Tibial nerve (tissue), 4 donors: Measurements from ENCODE around the gene ADAMTS9. TPM values are rescaled to one million over a fixed set of nuclear protein-coding genes. Genes with fewer than 3 reads are reported as not detected.

Experiments used
- DNase-seq, 2 donors: peaks; one replicate each; pipeline ENCODE4 v3.0.0-alpha.2; 2019; ENCODE audit warnings: low spot score in 2 of 2
- H3K27ac ChIP-seq, 4 donors: fragments of 200-600 bp; sonication (generic) in 3 of 4; one replicate each; pipeline ENCODE4 v1.5.1; 2017 to 2019; ENCODE audit warnings: mild to moderate bottlenecking in 1 of 4
- H3K27me3 ChIP-seq, 2 donors: fragments of 200-600 bp; sonication (generic) in 1 of 2; one replicate each; pipeline versions ENCODE4 v1.5.1 to v1.6.0; 2017 to 2019
- H3K36me3 ChIP-seq, 3 donors: fragments of 200-600 bp; sonication (generic); one replicate each; pipeline ENCODE4 v1.5.1; 2018 to 2019
- H3K4me1 ChIP-seq, 4 donors: fragments of 200-600 bp; sonication (generic) in 3 of 4; one replicate each; pipeline ENCODE4 v1.5.1; 2017 to 2019
- H3K4me3 ChIP-seq, 4 donors: fragments of 200-600 bp; sonication (generic) in 3 of 4; one replicate each; pipeline ENCODE4 v1.5.1; 2017 to 2019; ENCODE audit warnings: mild to moderate bottlenecking in 1 of 4, moderate library complexity in 1 of 4
- H3K9me3 ChIP-seq, 4 donors: fragments of 200-600 bp; sonication (generic) in 3 of 4; one replicate each; pipeline ENCODE4 v1.5.1; 2017 to 2019
- EP300 ChIP-seq, 2 donors: sonication (generic); formaldehyde crosslinking; IDR thresholded peaks; one replicate each; pipeline ENCODE4 v1.6.1; 2017; ENCODE audit warnings: antibody characterized with exemption in 2 of 2, mild to moderate bottlenecking in 1 of 2
- POLR2A ChIP-seq, 2 donors: fragments of 450-650 bp; IDR thresholded peaks; one replicate each; pipeline ENCODE4 v1.6.1; 2017; ENCODE audit warnings: antibody characterized with exemption in 2 of 2, mild to moderate bottlenecking in 2 of 2, moderate library complexity in 2 of 2
- WGBS, 2 donors: methylation state at CpG; one replicate each; pipeline ENCODE4 v1.1.5; 2018; 5-methylcytosine and 5-hydroxymethylcytosine counted together
- total RNA-seq, 4 donors: library from RNA; depleted of rRNA; stranded (reverse); fragments of >200 nt; gene quantifications; one replicate each; pipeline ENCODE4 v1.1.0, GENCODE V29; 2016
- TF ChIP-seq, protein P1 (sequence below), 5 experiments: fragments of 200-600 bp in 3 of 5; fragments of 450-650 bp in 2 of 5; sonication (generic) in 3 of 5; IDR thresholded peaks; one replicate each; pipeline ENCODE4 v1.5.1; 2016 to 2019; ENCODE audit warnings: antibody characterized with exemption in 5 of 5, mild to moderate bottlenecking in 3 of 5, moderate library complexity in 2 of 5

Gene ADAMTS9
- total RNA-seq, 4 donors from 2014 or later = 79.1 to 145 (median 95.0) TPM

DNA sequence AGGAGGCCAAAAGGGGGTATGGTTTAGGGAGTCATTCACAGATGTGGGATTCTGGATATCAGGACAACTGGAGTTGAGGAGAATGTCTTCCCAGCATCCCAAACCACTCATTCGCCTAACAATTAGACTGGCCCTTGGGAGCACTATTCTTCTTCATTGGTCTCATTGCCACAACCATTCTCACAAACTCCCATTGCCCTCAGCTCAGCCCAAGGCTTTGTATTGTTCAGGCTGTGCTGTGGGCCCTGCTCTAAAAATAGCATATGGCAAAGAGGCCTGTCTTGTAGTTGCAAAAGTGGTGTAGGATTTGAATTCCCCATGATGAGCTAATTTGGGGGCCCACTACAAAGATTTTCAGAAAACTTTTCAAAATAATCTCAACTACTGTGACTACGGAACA lies 6.3 kb upstream of the ADAMTS9 start:
- no peak for TF ChIP-seq EP300 (IDR thresholded peaks at IDR 0.05)
- TF ChIP-seq POLR2A (IDR thresholded peaks at IDR 0.05) = no peak
- TF ChIP-seq, protein P1, sequence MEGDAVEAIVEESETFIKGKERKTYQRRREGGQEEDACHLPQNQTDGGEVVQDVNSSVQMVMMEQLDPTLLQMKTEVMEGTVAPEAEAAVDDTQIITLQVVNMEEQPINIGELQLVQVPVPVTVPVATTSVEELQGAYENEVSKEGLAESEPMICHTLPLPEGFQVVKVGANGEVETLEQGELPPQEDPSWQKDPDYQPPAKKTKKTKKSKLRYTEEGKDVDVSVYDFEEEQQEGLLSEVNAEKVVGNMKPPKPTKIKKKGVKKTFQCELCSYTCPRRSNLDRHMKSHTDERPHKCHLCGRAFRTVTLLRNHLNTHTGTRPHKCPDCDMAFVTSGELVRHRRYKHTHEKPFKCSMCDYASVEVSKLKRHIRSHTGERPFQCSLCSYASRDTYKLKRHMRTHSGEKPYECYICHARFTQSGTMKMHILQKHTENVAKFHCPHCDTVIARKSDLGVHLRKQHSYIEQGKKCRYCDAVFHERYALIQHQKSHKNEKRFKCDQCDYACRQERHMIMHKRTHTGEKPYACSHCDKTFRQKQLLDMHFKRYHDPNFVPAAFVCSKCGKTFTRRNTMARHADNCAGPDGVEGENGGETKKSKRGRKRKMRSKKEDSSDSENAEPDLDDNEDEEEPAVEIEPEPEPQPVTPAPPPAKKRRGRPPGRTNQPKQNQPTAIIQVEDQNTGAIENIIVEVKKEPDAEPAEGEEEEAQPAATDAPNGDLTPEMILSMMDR (IDR thresholded peaks at IDR 0.05) = no peak
- H3K36me3 ChIP-seq = peaks cover 0 to 4% (median 0%) of the 10 kb centered on the region in 3 donors
- H3K27me3 ChIP-seq = no peaks in the 10 kb centered on the region
- 73 to 76% methylated on average over 2 of the region's 2 CpGs for WGBS, 2 donors
- H3K27ac ChIP-seq = peak overlapping the region in 2 of 4 donors; percentile 5 to 26
- no peak for DNase-seq
- no peak overlapping the region for H3K4me3 ChIP-seq
- H3K9me3 ChIP-seq = no peaks in the 10 kb centered on the region
- peaks cover 0 to 54% (median 18%) of the 10 kb centered on the region in 4 donors for H3K4me1 ChIP-seq

DNA sequence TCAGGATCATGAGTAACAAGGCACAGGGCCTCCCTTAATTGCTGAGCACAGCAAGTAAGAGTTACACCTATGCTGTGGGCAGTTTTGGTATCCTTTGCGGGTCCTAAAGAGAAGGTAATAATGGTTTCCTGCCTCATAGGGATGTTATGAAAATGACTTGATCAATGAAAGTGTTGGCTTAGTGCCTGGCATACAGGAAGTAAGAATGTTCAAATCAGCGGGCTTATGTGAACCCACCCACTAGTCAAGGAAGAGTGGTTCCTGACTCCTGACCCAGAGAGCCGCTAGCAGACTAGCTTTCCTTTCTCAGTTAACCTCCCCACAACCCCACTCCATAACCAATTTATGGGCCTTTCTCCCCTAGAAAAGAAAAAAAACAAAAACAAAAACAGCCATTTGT lies 5.2 kb upstream of the ADAMTS9 start:
- no peak for TF ChIP-seq POLR2A (IDR thresholded peaks at IDR 0.05)
- TF ChIP-seq, protein P1 (IDR thresholded peaks at IDR 0.05) = no peak
- TF ChIP-seq EP300 (IDR thresholded peaks at IDR 0.05) = no peak
- no peak for DNase-seq

DNA sequence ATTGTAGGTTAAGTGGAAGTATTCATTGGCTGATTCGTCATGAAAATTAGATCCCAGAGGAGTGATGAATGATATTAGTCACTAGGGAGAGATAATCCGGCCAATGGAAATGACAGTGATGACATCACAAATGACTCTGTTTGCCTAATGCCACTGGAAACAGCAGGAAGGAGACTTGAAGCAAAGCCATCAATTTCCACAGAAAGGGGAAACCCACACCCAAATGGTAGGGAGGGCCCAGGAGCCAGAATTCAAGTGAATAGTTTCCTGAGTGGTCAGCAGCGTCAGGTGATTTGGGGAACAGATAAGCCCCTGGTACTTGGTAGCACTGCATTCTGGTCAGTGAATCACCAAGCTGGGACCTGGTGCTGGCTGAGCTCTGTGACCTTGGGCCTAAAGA lies 3.3 kb upstream of the ADAMTS9 start:
- H3K4me1 ChIP-seq = peaks cover 0 to 63% (median 18%) of the 10 kb centered on the region in 4 donors
- TF ChIP-seq EP300 (IDR thresholded peaks at IDR 0.05) = peak in 1 of 2 donors; percentile 50
- TF ChIP-seq, protein P1 (IDR thresholded peaks at IDR 0.05) = no peak
- no peak for DNase-seq
- 51 to 53% methylated on average over 3 of the region's 3 CpGs for WGBS, 2 donors
- H3K36me3 ChIP-seq = no peaks in the 10 kb centered on the region
- H3K4me3 ChIP-seq = no peak overlapping the region
- no peaks in the 10 kb centered on the region for H3K9me3 ChIP-seq
- H3K27me3 ChIP-seq = no peaks in the 10 kb centered on the region
- H3K27ac ChIP-seq = peak overlapping the region in 2 of 4 donors; percentile 93 to 98

More for the DNA sequence above, 5.2 kb upstream of the ADAMTS9 start:
- H3K36me3 ChIP-seq = peaks cover 0 to under 1% (median 0%) of the 10 kb centered on the region in 3 donors
- no peaks in the 10 kb centered on the region for H3K9me3 ChIP-seq
- peak overlapping the region in 2 of 4 donors; percentile 30 to 53 for H3K27ac ChIP-seq
- peaks cover 0 to 59% (median 18%) of the 10 kb centered on the region in 4 donors for H3K4me1 ChIP-seq
- WGBS, 2 donors = 50 to 55% methylated on average over 3 of the region's 3 CpGs
- H3K4me3 ChIP-seq = no peak overlapping the region
- no peaks in the 10 kb centered on the region for H3K27me3 ChIP-seq

DNA sequence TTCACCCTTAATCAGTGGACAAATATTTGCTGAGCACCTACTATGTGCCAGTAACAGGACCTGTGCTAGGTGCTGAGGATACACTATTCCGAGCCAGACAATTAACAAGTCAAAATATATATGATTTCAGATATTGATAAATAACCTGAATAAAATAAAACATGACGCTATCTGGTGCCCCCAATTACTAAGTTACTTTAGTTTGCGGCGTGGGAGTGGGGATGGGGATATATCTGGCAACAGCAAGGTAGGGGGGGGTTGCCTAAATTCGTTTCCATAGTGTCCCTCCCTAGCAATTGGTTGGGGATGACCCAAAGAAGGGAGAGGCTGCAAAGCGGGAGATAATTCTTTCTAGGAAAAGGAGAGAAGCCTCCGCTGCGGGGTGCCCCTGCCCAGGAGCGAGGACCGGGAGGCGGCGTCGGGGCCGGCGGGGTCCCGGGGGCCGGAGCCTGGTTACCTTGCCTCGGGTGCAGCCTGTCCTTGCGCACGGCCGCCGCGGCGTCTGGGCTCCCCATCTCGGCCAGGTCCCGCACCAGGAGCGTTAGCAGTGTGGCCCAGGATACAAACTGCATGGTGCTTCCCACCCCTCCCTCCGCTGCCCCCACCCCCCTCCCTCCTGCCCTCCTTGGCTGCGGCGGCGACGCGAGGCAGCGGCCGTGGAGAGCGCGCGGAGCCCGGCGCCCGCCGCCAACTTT lies 567 bp downstream of the ADAMTS9 start:
- Histone ChIP-seq H3K4me3 (peak overlapping the region; percentile 57 to 78 (median 65)), H3K36me3 (no peaks in the 10 kb centered on the region), H3K27me3 (no peaks in the 10 kb centered on the region), H3K9me3 (no peaks in the 10 kb centered on the region), H3K27ac (peak overlapping the region; percentile 87 to 98 (median 94)), H3K4me1 (peaks cover 0 to 62% (median 2%) of the 10 kb centered on the region in 4 donors)
- 1% methylated on average over 23 to 42 of the region's 42 CpGs for WGBS, 2 donors
- TF ChIP-seq EP300 (IDR thresholded peaks at IDR 0.05) (no peak), POLR2A (IDR thresholded peaks at IDR 0.05) (no peak)
- TF ChIP-seq, protein P1 (IDR thresholded peaks at IDR 0.05) = no peak
- no peak for DNase-seq

DNA sequence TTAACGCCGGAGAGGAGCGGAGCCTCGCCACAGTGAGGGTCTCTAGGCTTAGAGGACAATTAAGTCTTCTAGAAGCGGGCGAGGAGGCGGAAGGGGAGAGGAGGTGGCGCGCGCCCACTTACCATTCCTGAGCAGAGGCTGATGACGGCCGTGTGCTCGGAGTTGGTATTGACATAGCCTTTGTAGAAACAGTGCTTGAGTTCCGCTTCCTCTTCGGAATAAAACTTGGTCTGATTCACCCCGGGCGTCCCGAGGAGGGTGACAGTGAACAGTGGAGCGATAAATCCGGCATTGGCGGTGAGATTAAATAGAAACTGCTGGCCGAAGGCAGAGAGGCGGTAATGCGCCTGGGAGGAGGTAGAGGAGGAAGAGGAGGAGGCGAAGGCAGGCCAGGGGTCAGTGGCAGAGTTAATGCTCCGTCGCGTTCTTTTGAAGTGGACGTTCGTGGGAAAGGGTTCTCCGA lies 1.3 kb downstream of the ADAMTS9 start:
- no peak for DNase-seq
- H3K4me1 ChIP-seq = peaks cover 0 to 64% (median 2%) of the 10 kb centered on the region in 4 donors
- no peaks in the 10 kb centered on the region for H3K27me3 ChIP-seq
- H3K27ac ChIP-seq = peak overlapping the region; percentile 87 to 98 (median 94)
- TF ChIP-seq, protein P1 (IDR thresholded peaks at IDR 0.05) = no peak
- TF ChIP-seq POLR2A (IDR thresholded peaks at IDR 0.05) = no peak
- no peak for TF ChIP-seq EP300 (IDR thresholded peaks at IDR 0.05)
- WGBS, 2 donors = 1% methylated on average over 31 of the region's 31 CpGs
- peak overlapping the region; percentile 57 to 78 (median 65) for H3K4me3 ChIP-seq
- peaks cover 0 to 1% (median 0%) of the 10 kb centered on the region in 3 donors for H3K36me3 ChIP-seq
- H3K9me3 ChIP-seq = no peaks in the 10 kb centered on the region
